K562 (cell line): ENCODE data around the gene SCAMP5. TPM values are rescaled to one million over a fixed set of nuclear protein-coding genes. Genes with fewer than 3 reads are reported as not detected.

Experiments
- BHLHE40 ChIP-seq: IDR thresholded peaks from 2 replicates; pipeline ENCODE4 v1.6.1; 2011; ENCODE audit warnings: low read length, improper control_type of control experiment
- CCAR2 ChIP-seq: fragments of 200-400 bp; formaldehyde crosslinking; IDR thresholded peaks from 2 replicates; pipeline ENCODE4 v1.6.1; 2017; ENCODE audit warnings: mild to moderate bottlenecking, low read depth, low read length
- CHD4 ChIP-seq: fragments of 200-600 bp; sonication (generic); IDR thresholded peaks from 3 replicates; pipeline ENCODE4 v1.6.1; 2012; ENCODE audit warnings: low read depth, mild to moderate bottlenecking, mixed read lengths, low read length, inconsistent platforms; ENCODE audit not compliant: insufficient read depth, insufficient replicate concordance, poor library complexity, severe bottlenecking
- ETV1 ChIP-seq: fragments of 450-650 bp; conservative IDR thresholded peaks from 2 replicates; pipeline ENCODE4 v1.6.1; 2016; ENCODE audit warnings: missing genetic modification characterization, control low read depth, low read depth, missing compliant biosample characterization
- FOXA1 ChIP-seq: fragments of 450-650 bp; IDR thresholded peaks from 2 replicates; pipeline ENCODE4 v1.6.1; 2016; ENCODE audit warnings: mild to moderate bottlenecking, borderline replicate concordance
- HMGN3 ChIP-seq: IDR thresholded peaks from 2 replicates; pipeline ENCODE4 v1.6.1; 2011; ENCODE audit warnings: borderline replicate concordance, low read depth, mild to moderate bottlenecking, mixed read lengths, low read length; ENCODE audit not compliant: insufficient read length; ENCODE audit errors: extremely low read depth
- IRF1 ChIP-seq: sonication (generic); formaldehyde crosslinking; IDR thresholded peaks from 2 replicates; pipeline ENCODE4 v1.8.0; 2022; ENCODE audit warnings: missing genetic modification reagents, mild to moderate bottlenecking, borderline replicate concordance
- KLF10 ChIP-seq: fragments of 250-450 bp; sonication (Bioruptor Pico); IDR thresholded peaks from 2 replicates; pipeline ENCODE4 v1.6.1; 2021; ENCODE audit warnings: matching md5 sums
- MXI1 ChIP-seq: IDR thresholded peaks from 2 replicates; pipeline ENCODE4 v1.6.1; 2011; ENCODE audit warnings: low read depth, mild to moderate bottlenecking, improper control_type of control experiment, low read length
- POLR2AphosphoS5 ChIP-seq: IDR thresholded peaks from 2 replicates; pipeline ENCODE4 v1.6.1; 2011; ENCODE audit warnings: mild to moderate bottlenecking, low read depth, low read length, moderate library complexity; ENCODE audit not compliant: control insufficient read depth, insufficient read depth
- RB1 ChIP-seq: fragments of 450-650 bp; IDR thresholded peaks from 2 replicates; pipeline ENCODE4 v1.6.1; 2017; ENCODE audit warnings: low read depth, mild to moderate bottlenecking
- RFX1 ChIP-seq: fragments of 450-650 bp; IDR thresholded peaks from 2 replicates; pipeline ENCODE4 v1.6.1; 2016; ENCODE audit warnings: mild to moderate bottlenecking, moderate library complexity
- SIX5 ChIP-seq, 2 experiments: IDR thresholded peaks; 2 replicates each; pipeline ENCODE4 v1.6.1; 2011; ENCODE audit warnings: low read length in 2 of 2, borderline replicate concordance in 1 of 2, low read depth in 1 of 2, mild to moderate bottlenecking in 1 of 2, moderate library complexity in 1 of 2; ENCODE audit not compliant: insufficient read depth in 1 of 2
- SRSF7 ChIP-seq: fragments of 200-400 bp; formaldehyde crosslinking; optimal IDR thresholded peaks from 2 replicates; pipeline ENCODE3; 2017; ENCODE audit warnings: mild to moderate bottlenecking, low read depth, low read length
- TBL1XR1 ChIP-seq, 2 experiments: IDR thresholded peaks; 2 replicates each; pipeline ENCODE4 v1.6.1; 2012; ENCODE audit warnings: improper control_type of control experiment in 2 of 2, low read length in 2 of 2, mild to moderate bottlenecking in 1 of 2
- ZBTB1 ChIP-seq: sonication (generic); formaldehyde crosslinking; IDR thresholded peaks from 2 replicates; pipeline ENCODE4 v1.8.1; 2023; ENCODE audit warnings: missing genetic modification reagents, low read depth, mild to moderate bottlenecking, borderline replicate concordance
- ZBTB33 ChIP-seq: sonication (generic); formaldehyde crosslinking; IDR thresholded peaks from 2 replicates; pipeline ENCODE4 v1.8.1; 2023; ENCODE audit warnings: mild to moderate bottlenecking, missing genetic modification reagents
- ZBTB43 ChIP-seq: sonication (generic); formaldehyde crosslinking; IDR thresholded peaks from 2 replicates; pipeline ENCODE4 v1.8.0; 2023; ENCODE audit warnings: mild to moderate bottlenecking, missing genetic modification reagents
- ZBTB7A ChIP-seq: IDR thresholded peaks from 2 replicates; pipeline ENCODE4 v1.6.1; 2011; ENCODE audit warnings: low read depth, mild to moderate bottlenecking, low read length, moderate library complexity, borderline replicate concordance; ENCODE audit not compliant: control insufficient read depth
- ZEB2 ChIP-seq: fragments of 450-650 bp; IDR thresholded peaks from 2 replicates; pipeline ENCODE4 v1.6.1; 2016
- ZNF212 ChIP-seq: fragments of 450-650 bp; formaldehyde crosslinking; IDR thresholded peaks from 2 replicates; pipeline ENCODE4 v1.4.0; 2020; ENCODE audit warnings: mild to moderate bottlenecking
- ZNF23 ChIP-seq: fragments of 250-450 bp; sonication (Bioruptor Pico); IDR thresholded peaks from 2 replicates; pipeline ENCODE4 v1.4.0; 2020; ENCODE audit warnings: mild to moderate bottlenecking
- ZNF3 ChIP-seq: fragments of 250-450 bp; sonication (Bioruptor Pico); IDR thresholded peaks from 2 replicates; pipeline ENCODE4 v1.5.0; 2021; ENCODE audit warnings: mild to moderate bottlenecking, moderate library complexity
- ZNF584 ChIP-seq: fragments of 200-800 bp; sonication (Bioruptor generic); IDR thresholded peaks from 2 replicates; pipeline ENCODE4 v1.6.1; 2016; ENCODE audit warnings: low read depth, mild to moderate bottlenecking, missing genetic modification characterization, missing compliant biosample characterization
- ZNF717 ChIP-seq: fragments of 250-450 bp; sonication (Bioruptor Pico); IDR thresholded peaks from 2 replicates; pipeline ENCODE4 v1.5.0; 2021
- polyA plus RNA-seq, 8 experiments: library from polyadenylated mRNA; depleted of rRNA in 4 of 8; stranded (reverse) in 5 of 8; unstranded in 3 of 8; fragments of >200 nt; fragmentation: Nextera tagmentation in 2 of 8; fragmentation: Illumina TruSeq in 1 of 8; extraction: Ambion mirVana in 2 of 8; extraction: Trizol in 1 of 8; gene quantifications; 2 replicates each; pipeline versions ENCODE4 v1.2.1 to v1.2.3, GENCODE V29; 2011 to 2014; ENCODE audit warnings: inconsistent platforms in 1 of 8, missing spikeins in 1 of 8
- total RNA-seq, 7 experiments: library from RNA; depleted of rRNA in 6 of 7; stranded (reverse); fragments of >200 nt in 6 of 7; fragmentation: Illumina TruSeq in 2 of 7; extraction: Trizol in 2 of 7; gene quantifications; 2 replicates each; pipeline versions ENCODE4 v1.2.1 to v1.2.3, GENCODE V29; 2011 to 2021; ENCODE audit warnings: low replicate concordance in 1 of 7

The SCAMP5 gene
- total and polyA plus RNA-seq, 9 of the 15 experiments (the other 6 are each of a cell fraction or from before 2014, with no cell fraction given), result 0.09 to 0.29 (median 0.19) TPM; not detected in 5

- no peak for TF ChIP-seq ZNF717
- no peak for TF ChIP-seq SRSF7
- TF ChIP-seq ZBTB7A, result peak; percentile 47; the same call in 1 of the 2 replicates
- no peak for TF ChIP-seq IRF1 (CRISPR knock-in tag)
- peak; percentile 99 for TF ChIP-seq ZEB2
- no peak for TF ChIP-seq CHD4
- TF ChIP-seq ZNF23 (CRISPR knock-in tag), result 0 out of 2 replicates have a peak, but pooled peaks have one; percentile 72
- peak; percentile 98 for TF ChIP-seq HMGN3
- no peak for TF ChIP-seq SIX5 (IDR thresholded peaks at IDR 0.05; ENCODE audit: borderline replicate concordance in 1 of 2, insufficient read depth in 1 of 2, low read depth in 1 of 2, low read length in 2 of 2)
- TF ChIP-seq RFX1, result no peak
- no peak; the same call in 1 of the 2 replicates for TF ChIP-seq ZBTB33 (CRISPR knock-in tag)
- peak; percentile 99 for TF ChIP-seq POLR2AphosphoS5
- TF ChIP-seq ETV1, result peak; percentile 71
- TF ChIP-seq ZNF584, result peak; percentile 97
- TF ChIP-seq RB1, result peak; percentile 81
- peak; percentile 63 for TF ChIP-seq BHLHE40
- TF ChIP-seq TBL1XR1 (IDR thresholded peaks at IDR 0.05; ENCODE audit: low read length in 2 of 2), result peak; percentile 93 to 99
- TF ChIP-seq CCAR2, result no peak
- TF ChIP-seq ZBTB1 (CRISPR knock-in tag), result no peak
- TF ChIP-seq ZBTB43 (CRISPR knock-in tag), result peak; percentile 75; the same call in 1 of the 2 replicates
- peak; percentile 61 for TF ChIP-seq MXI1
- no peak for TF ChIP-seq ZNF3
- no peak for TF ChIP-seq ZNF212
- TF ChIP-seq FOXA1, result no peak
- no peak for TF ChIP-seq KLF10 (CRISPR knock-in tag)
Measured at GRCh38 chr15:75065851-75066509, 70.6 kb downstream of the SCAMP5 start (continued).
